MM.1S (cell line): ENCODE data around the gene SSBP4.

Experiments used
- DNase-seq: peaks from one replicate; pipeline ENCODE4 v3.0.0-alpha.2; 2015
- H2AFZ ChIP-seq: fragments of 300-600 bp; sonication (generic); 2 replicates; pipeline ENCODE4 v1.6.0; 2016; ENCODE audit warnings: antibody characterized with exemption, low read length
- H3F3A ChIP-seq: fragments of 300-600 bp; sonication (generic); 2 replicates; pipeline ENCODE4 v1.6.1; 2016; ENCODE audit warnings: mild to moderate bottlenecking, antibody characterized with exemption, low read length, moderate library complexity, mixed read lengths; ENCODE audit not compliant: insufficient read depth
- H3K27ac ChIP-seq: fragments of 300-600 bp; sonication (generic); 2 replicates; pipeline ENCODE4 v1.5.1; 2016; ENCODE audit warnings: mild to moderate bottlenecking, low read length
- H3K27me3 ChIP-seq: fragments of 300-600 bp; sonication (generic); replicated peaks from 2 replicates; pipeline ENCODE4 v1.6.0; 2016; ENCODE audit warnings: low read length; ENCODE audit not compliant: insufficient read depth
- H3K36me3 ChIP-seq: fragments of 300-600 bp; sonication (generic); replicated peaks from 2 replicates; pipeline ENCODE4 v1.6.1; 2016; ENCODE audit warnings: mild to moderate bottlenecking, low read length, mixed read lengths; ENCODE audit not compliant: insufficient read depth
- H3K4me1 ChIP-seq: fragments of 300-600 bp; sonication (generic); 2 replicates; pipeline ENCODE4 v1.6.1; 2016; ENCODE audit warnings: low read length, mixed read lengths
- H3K4me2 ChIP-seq: fragments of 300-600 bp; sonication (generic); 2 replicates; pipeline ENCODE4 v1.6.0; 2016; ENCODE audit warnings: low read depth, low read length
- H3K4me3 ChIP-seq: fragments of 300-600 bp; sonication (generic); 2 replicates; pipeline ENCODE4 v1.5.1; 2016; ENCODE audit warnings: low read length, mixed read lengths
- H3K79me2 ChIP-seq: fragments of 300-600 bp; sonication (generic); 2 replicates; pipeline ENCODE4 v1.6.1; 2016; ENCODE audit warnings: mixed run types, low read length, mixed read lengths
- H3K9ac ChIP-seq: fragments of 300-600 bp; sonication (generic); 2 replicates; pipeline ENCODE4 v1.6.1; 2016; ENCODE audit warnings: low read length, mixed read lengths
- H3K9me2 ChIP-seq: fragments of 300-600 bp; sonication (generic); replicated peaks from 2 replicates; pipeline ENCODE4 v1.6.1; 2016; ENCODE audit warnings: mild to moderate bottlenecking, low read length, mixed read lengths; ENCODE audit not compliant: insufficient read depth
- H3K9me3 ChIP-seq: fragments of 300-600 bp; sonication (generic); replicated peaks from 2 replicates; pipeline ENCODE4 v1.6.1; 2016; ENCODE audit warnings: mild to moderate bottlenecking, low read length, mixed read lengths; ENCODE audit not compliant: insufficient read depth
- H4K20me1 ChIP-seq: fragments of 300-600 bp; sonication (generic); 2 replicates; pipeline ENCODE4 v1.6.1; 2016; ENCODE audit warnings: mild to moderate bottlenecking, low read length, moderate library complexity, mixed read lengths; ENCODE audit not compliant: insufficient read depth
- EZH2 ChIP-seq: fragments of 300-600 bp; sonication (generic); optimal IDR thresholded peaks from 2 replicates; pipeline ENCODE3; 2017; ENCODE audit warnings: low read depth, mild to moderate bottlenecking, antibody characterized with exemption, low read length, mixed read lengths
- EZH2phosphoT487 ChIP-seq: fragments of 300-600 bp; sonication (generic); IDR thresholded peaks from 2 replicates; pipeline ENCODE4 v1.6.1; 2018; ENCODE audit warnings: antibody characterized with exemption, low read length
- TF ChIP-seq, protein P1 (sequence below): fragments of 300-600 bp; sonication (generic); IDR thresholded peaks from 2 replicates; pipeline ENCODE4 v1.5.1; 2016; ENCODE audit warnings: antibody characterized with exemption, low read length, mixed read lengths

Gene SSBP4

GRCh38 chr19:18476507-18477041 is 57.4 kb downstream of the SSBP4 start:
- Histone ChIP-seq H3K27ac (no peak overlapping the region), H3K36me3 (no peaks in the 10 kb centered on the region), H3K9me3 (no peaks in the 10 kb centered on the region), H2AFZ (no peak overlapping the region), H3K27me3 (no peaks in the 10 kb centered on the region), H3K9me2 (no peaks in the 10 kb centered on the region), H3K4me1 (peaks cover 8% of the 10 kb centered on the region), H3F3A (no peaks in the 10 kb centered on the region), H3K79me2 (peaks cover 98% of the 10 kb centered on the region), H3K4me2 (no peak overlapping the region), H3K4me3 (no peak overlapping the region), H3K9ac (no peak overlapping the region), H4K20me1 (peaks cover 81% of the 10 kb centered on the region)
- no peak for DNase-seq
- TF ChIP-seq, protein P1, sequence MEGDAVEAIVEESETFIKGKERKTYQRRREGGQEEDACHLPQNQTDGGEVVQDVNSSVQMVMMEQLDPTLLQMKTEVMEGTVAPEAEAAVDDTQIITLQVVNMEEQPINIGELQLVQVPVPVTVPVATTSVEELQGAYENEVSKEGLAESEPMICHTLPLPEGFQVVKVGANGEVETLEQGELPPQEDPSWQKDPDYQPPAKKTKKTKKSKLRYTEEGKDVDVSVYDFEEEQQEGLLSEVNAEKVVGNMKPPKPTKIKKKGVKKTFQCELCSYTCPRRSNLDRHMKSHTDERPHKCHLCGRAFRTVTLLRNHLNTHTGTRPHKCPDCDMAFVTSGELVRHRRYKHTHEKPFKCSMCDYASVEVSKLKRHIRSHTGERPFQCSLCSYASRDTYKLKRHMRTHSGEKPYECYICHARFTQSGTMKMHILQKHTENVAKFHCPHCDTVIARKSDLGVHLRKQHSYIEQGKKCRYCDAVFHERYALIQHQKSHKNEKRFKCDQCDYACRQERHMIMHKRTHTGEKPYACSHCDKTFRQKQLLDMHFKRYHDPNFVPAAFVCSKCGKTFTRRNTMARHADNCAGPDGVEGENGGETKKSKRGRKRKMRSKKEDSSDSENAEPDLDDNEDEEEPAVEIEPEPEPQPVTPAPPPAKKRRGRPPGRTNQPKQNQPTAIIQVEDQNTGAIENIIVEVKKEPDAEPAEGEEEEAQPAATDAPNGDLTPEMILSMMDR: no peak
- TF ChIP-seq EZH2phosphoT487 (no peak), EZH2 (no peak)

GRCh38 chr19:18477042-18477779 is 58.0 kb downstream of the SSBP4 start:
- no peaks in the 10 kb centered on the region for H3K9me3 ChIP-seq
- H3K9me2 ChIP-seq: no peaks in the 10 kb centered on the region
- no peak overlapping the region for H2AFZ ChIP-seq
- H3K4me2 ChIP-seq: no peak overlapping the region
- peaks cover 86% of the 10 kb centered on the region for H4K20me1 ChIP-seq
- no peak overlapping the region for H3K27ac ChIP-seq
- no peaks in the 10 kb centered on the region for H3K27me3 ChIP-seq
- peaks cover 8% of the 10 kb centered on the region for H3K4me1 ChIP-seq
- no peak for TF ChIP-seq EZH2
- TF ChIP-seq, protein P1: no peak
- no peak for TF ChIP-seq EZH2phosphoT487
- H3F3A ChIP-seq: no peaks in the 10 kb centered on the region
- DNase-seq: no peak
- H3K79me2 ChIP-seq: peaks cover 99% of the 10 kb centered on the region
- no peak overlapping the region for H3K4me3 ChIP-seq
- no peak overlapping the region for H3K9ac ChIP-seq
- no peaks in the 10 kb centered on the region for H3K36me3 ChIP-seq

- no peaks in the 10 kb centered on the region for H3K9me3 ChIP-seq
- no peaks in the 10 kb centered on the region for H3F3A ChIP-seq
- H3K36me3 ChIP-seq: no peaks in the 10 kb centered on the region
- H4K20me1 ChIP-seq: peaks cover 93% of the 10 kb centered on the region
- no peaks in the 10 kb centered on the region for H3K9me2 ChIP-seq
- H3K4me3 ChIP-seq: no peak overlapping the region
- H2AFZ ChIP-seq: no peak overlapping the region
- no peak overlapping the region for H3K4me2 ChIP-seq
- no peak for DNase-seq
- H3K79me2 ChIP-seq: peaks cover 99% of the 10 kb centered on the region
- no peaks in the 10 kb centered on the region for H3K27me3 ChIP-seq
- peaks cover 8% of the 10 kb centered on the region for H3K4me1 ChIP-seq
- no peak overlapping the region for H3K9ac ChIP-seq
- TF ChIP-seq, protein P1: no peak
- no peak for TF ChIP-seq EZH2phosphoT487
- no peak for TF ChIP-seq EZH2
- H3K27ac ChIP-seq: no peak overlapping the region
These were observed 58.8 kb downstream of the SSBP4 start for GRCh38 chr19:18477974-18478373.
